Esophagus squamous epithelium (tissue), 4 donors: ENCODE results near the gene SDR42E1.

Experiments used
- POLR2A ChIP-seq, 4 donors: fragments of 450-650 bp; IDR thresholded peaks; one replicate each; pipeline ENCODE4 v1.6.1; 2017; ENCODE audit warnings: antibody characterized with exemption in 4 of 4, mild to moderate bottlenecking in 4 of 4, moderate library complexity in 3 of 4
- TF ChIP-seq, protein P1 (sequence below), 6 experiments: fragments of 450-650 bp in 4 of 6; fragments of 200-600 bp in 2 of 6; sonication (generic) in 2 of 6; IDR thresholded peaks; one replicate each; pipeline ENCODE4 v1.5.1; 2016 to 2019; ENCODE audit warnings: antibody characterized with exemption in 6 of 6, mild to moderate bottlenecking in 4 of 6, moderate library complexity in 4 of 6

DNA sequence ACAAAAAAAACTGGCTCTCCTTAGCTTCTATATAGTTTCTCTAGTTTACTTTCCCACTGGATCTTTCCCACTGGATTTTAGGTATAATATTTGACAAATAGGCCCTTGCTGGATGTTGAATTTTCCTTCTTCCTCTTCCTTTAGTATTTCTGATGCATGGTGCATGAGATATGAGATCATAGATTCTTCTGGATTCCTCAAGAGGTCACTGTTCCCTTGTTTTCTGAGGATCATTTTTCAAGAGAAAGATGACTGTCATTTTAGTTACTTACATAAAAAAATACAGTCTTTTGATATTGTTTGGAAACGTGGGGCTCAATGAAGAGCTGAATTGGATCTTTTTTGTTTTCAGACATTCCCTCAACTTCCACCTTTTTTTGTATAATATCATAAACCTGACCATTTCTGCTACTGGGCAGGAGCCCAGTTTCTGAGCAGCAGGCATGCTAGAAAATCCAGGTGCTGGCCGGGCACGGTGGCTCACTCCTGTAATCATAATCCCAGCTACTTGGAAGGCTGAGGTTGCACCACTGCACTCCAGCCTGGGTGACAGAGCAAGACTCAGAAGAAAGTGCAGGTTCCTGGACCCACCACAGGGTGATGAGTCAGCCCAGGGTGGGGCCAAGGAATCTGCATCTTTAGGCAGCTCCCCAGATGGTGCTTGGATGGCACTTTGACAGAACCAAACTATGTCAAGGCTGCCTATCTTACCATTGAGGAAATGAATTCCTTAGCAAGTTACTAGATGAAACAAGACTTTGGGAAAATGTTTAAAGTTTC is 70.3 kb downstream of the SDR42E1 start:
- TF ChIP-seq, protein P1, sequence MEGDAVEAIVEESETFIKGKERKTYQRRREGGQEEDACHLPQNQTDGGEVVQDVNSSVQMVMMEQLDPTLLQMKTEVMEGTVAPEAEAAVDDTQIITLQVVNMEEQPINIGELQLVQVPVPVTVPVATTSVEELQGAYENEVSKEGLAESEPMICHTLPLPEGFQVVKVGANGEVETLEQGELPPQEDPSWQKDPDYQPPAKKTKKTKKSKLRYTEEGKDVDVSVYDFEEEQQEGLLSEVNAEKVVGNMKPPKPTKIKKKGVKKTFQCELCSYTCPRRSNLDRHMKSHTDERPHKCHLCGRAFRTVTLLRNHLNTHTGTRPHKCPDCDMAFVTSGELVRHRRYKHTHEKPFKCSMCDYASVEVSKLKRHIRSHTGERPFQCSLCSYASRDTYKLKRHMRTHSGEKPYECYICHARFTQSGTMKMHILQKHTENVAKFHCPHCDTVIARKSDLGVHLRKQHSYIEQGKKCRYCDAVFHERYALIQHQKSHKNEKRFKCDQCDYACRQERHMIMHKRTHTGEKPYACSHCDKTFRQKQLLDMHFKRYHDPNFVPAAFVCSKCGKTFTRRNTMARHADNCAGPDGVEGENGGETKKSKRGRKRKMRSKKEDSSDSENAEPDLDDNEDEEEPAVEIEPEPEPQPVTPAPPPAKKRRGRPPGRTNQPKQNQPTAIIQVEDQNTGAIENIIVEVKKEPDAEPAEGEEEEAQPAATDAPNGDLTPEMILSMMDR (IDR thresholded peaks at IDR 0.05) = peak in 5 of 6 experiments; percentile 28 to 50 (median 39)
- no peak for TF ChIP-seq POLR2A (IDR thresholded peaks at IDR 0.05)
